ENCODE results near the gene GXYLT2.
"Not testable (repeated sequence)": the region's sequence is repeated elsewhere in the genome, so short reads cannot be mapped to it uniquely, and the experiment has no call there.

Gene GXYLT2

GRCh38 chr3:72974956-72975355, 87.1 kb downstream of the GXYLT2 start:
- no peak for DNase-seq (ENCODE audit: low read depth)

GRCh38 chr3:72976281-72976741, 88.5 kb downstream of the GXYLT2 start:
- DNase-seq (ENCODE audit: low read depth) = no peak

GRCh38 chr3:72977060-72977808, 89.4 kb downstream of the GXYLT2 start:
- DNase-seq (ENCODE audit: low read depth) = no peak

- no peak for DNase-seq (ENCODE audit: low read depth)
Observed at GRCh38 chr3:72982609-72983366, 94.9 kb downstream of the GXYLT2 start.

- DNase-seq (ENCODE audit: low read depth) = no peak
Observed at GRCh38 chr3:72985576-72985975, 97.7 kb downstream of the GXYLT2 start.

- no peak for DNase-seq (ENCODE audit: low read depth)
Observed at GRCh38 chr3:72990701-72991395, 103.0 kb downstream of the GXYLT2 start.

GRCh38 chr3:72991522-72991921, 103.7 kb downstream of the GXYLT2 start:
- no peak for DNase-seq (ENCODE audit: low read depth)

- no peak for DNase-seq (ENCODE audit: low read depth)
Observed at GRCh38 chr3:72993391-72993790, 105.5 kb downstream of the GXYLT2 start.

GRCh38 chr3:72995337-72995736, 107.5 kb downstream of the GXYLT2 start:
- no peak for DNase-seq (ENCODE audit: low read depth)

GRCh38 chr3:72996121-72996472, 108.3 kb downstream of the GXYLT2 start:
- DNase-seq (ENCODE audit: low read depth) = no peak

- DNase-seq (ENCODE audit: low read depth) = peak; percentile 76
Observed at GRCh38 chr3:72996473-72997333, 108.9 kb downstream of the GXYLT2 start, which contains the start of gene PPP4R2. Gene PPP4R2 (plus strand): TSS chr3:72996811. CDS start chr3:72997038, 227 bp downstream.

- no peak for DNase-seq (ENCODE audit: low read depth)
Observed at GRCh38 chr3:72997421-72997961, 109.6 kb downstream of the GXYLT2 start.

- no peak for DNase-seq (ENCODE audit: low read depth)
Observed at GRCh38 chr3:72998466-72998865, 110.6 kb downstream of the GXYLT2 start.

GRCh38 chr3:72999951-73000350, 112.1 kb downstream of the GXYLT2 start:
- DNase-seq (ENCODE audit: low read depth) = no peak

- not testable (repeated sequence) for DNase-seq (ENCODE audit: low read depth)
Observed at GRCh38 chr3:73003050-73003449, 115.2 kb downstream of the GXYLT2 start.

- DNase-seq (ENCODE audit: low read depth) = no peak
Observed at GRCh38 chr3:73004316-73004715, 116.5 kb downstream of the GXYLT2 start.

GRCh38 chr3:73007992-73008712, 120.3 kb downstream of the GXYLT2 start:
- DNase-seq (ENCODE audit: low read depth) = no peak

GRCh38 chr3:73009008-73009407, 121.2 kb downstream of the GXYLT2 start:
- no peak for DNase-seq (ENCODE audit: low read depth)

GRCh38 chr3:73009750-73010149, 121.9 kb downstream of the GXYLT2 start:
- no peak for DNase-seq (ENCODE audit: low read depth)

- DNase-seq (ENCODE audit: low read depth) = no peak
Observed at GRCh38 chr3:73010158-73010557, 122.3 kb downstream of the GXYLT2 start.

- DNase-seq (ENCODE audit: low read depth) = no peak
Observed at GRCh38 chr3:73018298-73018697, 130.5 kb downstream of the GXYLT2 start.
